Left lung (tissue), 10 donors: ENCODE data around the gene PTPN5. TPM values are rescaled to one million over a fixed set of nuclear protein-coding genes. Genes with fewer than 3 reads are reported as not detected.

Experiments used
- ATAC-seq: fragments of 200-7000 bp; cut with Tn5 transposase; one replicate; pipeline ENCODE4 v1.9.1; 2020; ENCODE audit warnings: moderate library complexity
- DNase-seq, 4 donors: peaks; one replicate each; pipeline ENCODE4 v3.0.0-alpha.2; 2013 to 2020
- H3K27ac ChIP-seq, 2 donors: fragments of 200-600 bp; sonication (generic) in 1 of 2; one replicate each; pipeline versions ENCODE4 v1.5.0 to v1.8.0; 2020 to 2021
- H3K27me3 ChIP-seq, 2 donors: fragments of 200-600 bp; sonication (generic) in 1 of 2; one replicate each; pipeline versions ENCODE4 v1.5.0 to v1.8.0; 2020 to 2021
- H3K36me3 ChIP-seq, 2 donors: fragments of 200-600 bp; sonication (generic) in 1 of 2; one replicate each; pipeline versions ENCODE4 v1.5.0 to v1.8.0; 2020 to 2021
- H3K4me1 ChIP-seq, 2 donors: fragments of 200-600 bp; one replicate each; pipeline ENCODE4 v1.8.0; 2021
- H3K4me3 ChIP-seq, 2 donors: fragments of 200-600 bp; sonication (generic) in 1 of 2; one replicate each; pipeline versions ENCODE4 v1.5.0 to v1.8.0; 2020 to 2021; ENCODE audit warnings: mild to moderate bottlenecking in 1 of 2
- H3K9me3 ChIP-seq, 2 donors: fragments of 200-600 bp; sonication (generic) in 1 of 2; one replicate each; pipeline versions ENCODE4 v1.5.0 to v1.8.0; 2020 to 2021
- intact Hi-C, 2 donors: fragments of 100-400 bp; cut with DNase I; formaldehyde crosslinking; loops; one replicate each; pipeline versions ENCODE4 v1.11.2 to v1.14.2; 2022
- polyA plus RNA-seq, 6 donors: library from polyadenylated mRNA; unstranded; fragments of 120-200 nt; gene quantifications; one replicate each; pipeline ENCODE4 v1.2.1, GENCODE V29; 2013; ENCODE audit not compliant: insufficient read length in 6 of 6
- total RNA-seq, 2 donors: library from RNA; stranded (reverse); fragmentation: NEBNext Ultra II Directional; extraction: Animal tissue kit (Norgen Biotek cat#: 25700); gene quantifications; one replicate each; pipeline ENCODE4 v1.2.1, GENCODE V29; 2021
- TF ChIP-seq, protein P1 (sequence below), 2 donors: fragments of 200-600 bp; sonication (generic) in 1 of 2; IDR thresholded peaks; one replicate each; pipeline versions ENCODE4 v1.5.0 to v1.8.0; 2021; ENCODE audit warnings: antibody characterized with exemption in 2 of 2
- donor health status: DM: no; HTN: yes; CAD: no.
- donor health status: DM: no; HTN: no; CAD: no.

The PTPN5 gene
- total and polyA plus RNA-seq, 8 donors = 0.13 to 1.4 (median 0.83) TPM; not detected in 1

GRCh38 chr11:18733202-18733601 is 58.4 kb downstream of the PTPN5 start:
- Histone ChIP-seq H3K27me3 (no peaks in the 10 kb centered on the region), H3K9me3 (no peaks in the 10 kb centered on the region), H3K27ac (no peak overlapping the region), H3K36me3 (no peaks in the 10 kb centered on the region), H3K4me1 (no peaks in the 10 kb centered on the region), H3K4me3 (no peak overlapping the region)
- ATAC-seq (no peak), DNase-seq (no peak)
- TF ChIP-seq, protein P1, sequence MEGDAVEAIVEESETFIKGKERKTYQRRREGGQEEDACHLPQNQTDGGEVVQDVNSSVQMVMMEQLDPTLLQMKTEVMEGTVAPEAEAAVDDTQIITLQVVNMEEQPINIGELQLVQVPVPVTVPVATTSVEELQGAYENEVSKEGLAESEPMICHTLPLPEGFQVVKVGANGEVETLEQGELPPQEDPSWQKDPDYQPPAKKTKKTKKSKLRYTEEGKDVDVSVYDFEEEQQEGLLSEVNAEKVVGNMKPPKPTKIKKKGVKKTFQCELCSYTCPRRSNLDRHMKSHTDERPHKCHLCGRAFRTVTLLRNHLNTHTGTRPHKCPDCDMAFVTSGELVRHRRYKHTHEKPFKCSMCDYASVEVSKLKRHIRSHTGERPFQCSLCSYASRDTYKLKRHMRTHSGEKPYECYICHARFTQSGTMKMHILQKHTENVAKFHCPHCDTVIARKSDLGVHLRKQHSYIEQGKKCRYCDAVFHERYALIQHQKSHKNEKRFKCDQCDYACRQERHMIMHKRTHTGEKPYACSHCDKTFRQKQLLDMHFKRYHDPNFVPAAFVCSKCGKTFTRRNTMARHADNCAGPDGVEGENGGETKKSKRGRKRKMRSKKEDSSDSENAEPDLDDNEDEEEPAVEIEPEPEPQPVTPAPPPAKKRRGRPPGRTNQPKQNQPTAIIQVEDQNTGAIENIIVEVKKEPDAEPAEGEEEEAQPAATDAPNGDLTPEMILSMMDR (IDR thresholded peaks at IDR 0.05) = no peak
- intact Hi-C loops = no loop called here

DNA sequence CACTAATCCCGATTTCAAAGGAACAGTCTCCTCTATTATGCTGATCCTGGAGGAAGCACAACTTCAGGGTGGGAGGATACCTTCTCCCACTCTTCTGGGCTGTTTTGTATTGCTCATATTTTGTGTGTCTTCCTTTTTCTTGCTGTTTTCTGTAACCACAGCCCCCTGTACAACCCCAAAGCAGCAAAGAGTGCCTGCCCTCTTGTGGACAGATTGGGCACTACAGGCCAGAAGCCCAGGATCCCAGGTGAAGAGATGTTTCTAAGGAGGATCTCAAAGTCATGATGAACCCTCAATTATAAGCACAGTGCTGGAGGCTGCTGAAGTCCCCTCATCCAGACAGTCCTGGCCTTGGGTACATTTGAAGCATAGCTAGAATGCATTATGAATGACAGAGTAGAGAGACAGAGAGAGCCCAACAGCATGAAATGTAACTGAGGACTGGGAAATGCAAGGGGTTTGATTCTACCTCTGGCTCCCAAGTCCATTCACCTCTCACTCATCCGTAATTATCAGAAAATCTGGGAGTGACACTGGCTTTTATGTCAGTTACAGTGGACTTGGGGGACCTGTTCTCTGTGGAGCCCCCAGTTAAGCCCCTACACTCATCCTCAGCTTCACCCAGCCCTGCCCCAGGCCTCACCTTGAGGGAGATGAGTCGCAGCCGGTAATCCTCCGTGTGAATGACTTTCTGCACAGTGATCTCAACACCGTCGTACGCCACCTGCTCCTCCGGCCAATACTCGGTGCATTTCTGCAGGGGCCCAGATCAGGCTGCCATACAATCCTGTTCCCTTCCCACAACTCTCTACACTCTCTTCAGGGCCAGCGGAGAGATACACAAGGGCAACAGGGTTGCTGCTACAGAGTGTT is 59.4 kb downstream of the PTPN5 start:
- TF ChIP-seq, protein P1 (IDR thresholded peaks at IDR 0.05) = peak; percentile 94 to 97
- DNase-seq = peak in 2 of 4 donors; percentile 31 to 60
- Histone ChIP-seq H3K4me3 (no peak overlapping the region), H3K27me3 (no peaks in the 10 kb centered on the region), H3K27ac (no peak overlapping the region), H3K4me1 (no peaks in the 10 kb centered on the region), H3K9me3 (no peaks in the 10 kb centered on the region), H3K36me3 (no peaks in the 10 kb centered on the region)
- peak; percentile 84 for ATAC-seq
- intact Hi-C loops = no loop called here

GRCh38 chr11:18731441-18731840 is 60.2 kb downstream of the PTPN5 start:
- ATAC-seq = no peak
- H3K36me3 ChIP-seq = no peaks in the 10 kb centered on the region
- no peaks in the 10 kb centered on the region for H3K27me3 ChIP-seq
- H3K27ac ChIP-seq = no peak overlapping the region
- intact Hi-C loops = no loop called here
- H3K4me1 ChIP-seq = no peaks in the 10 kb centered on the region
- H3K9me3 ChIP-seq = no peaks in the 10 kb centered on the region
- DNase-seq = no peak
- H3K4me3 ChIP-seq = no peak overlapping the region
- TF ChIP-seq, protein P1 (IDR thresholded peaks at IDR 0.05) = no peak

GRCh38 chr11:18730020-18730419 is 61.6 kb downstream of the PTPN5 start:
- H3K27me3 ChIP-seq = no peaks in the 10 kb centered on the region
- intact Hi-C loops = no loop called here
- H3K9me3 ChIP-seq = no peaks in the 10 kb centered on the region
- H3K4me1 ChIP-seq = no peaks in the 10 kb centered on the region
- no peak overlapping the region for H3K4me3 ChIP-seq
- ATAC-seq = no peak
- no peaks in the 10 kb centered on the region for H3K36me3 ChIP-seq
- H3K27ac ChIP-seq = no peak overlapping the region
- no peak for DNase-seq
- TF ChIP-seq, protein P1 (IDR thresholded peaks at IDR 0.05) = no peak

DNA sequence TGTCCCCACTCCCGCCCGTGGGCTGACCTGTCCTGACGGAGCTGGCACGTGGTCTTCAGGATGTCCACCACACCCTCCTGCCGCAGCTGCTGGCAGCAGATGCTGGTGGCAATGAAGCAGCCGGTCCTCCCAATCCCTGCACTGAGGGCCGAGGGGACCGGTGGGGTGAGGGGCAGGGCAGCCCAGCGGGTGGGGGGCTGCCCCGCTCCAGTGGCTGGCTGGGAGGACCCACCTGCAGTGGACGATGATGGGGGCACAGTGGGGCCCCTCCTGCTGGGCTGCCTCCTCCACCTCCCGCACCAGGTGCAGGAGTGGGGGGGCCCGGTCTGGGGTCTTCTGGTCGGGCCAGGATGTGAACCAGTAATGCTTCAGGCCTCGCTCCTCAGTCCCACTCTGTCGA is 62.2 kb downstream of the PTPN5 start:
- ATAC-seq = no peak
- no peaks in the 10 kb centered on the region for H3K36me3 ChIP-seq
- no peaks in the 10 kb centered on the region for H3K4me1 ChIP-seq
- TF ChIP-seq, protein P1 (IDR thresholded peaks at IDR 0.05) = no peak
- intact Hi-C loops = no loop called here
- no peak overlapping the region for H3K4me3 ChIP-seq
- no peak for DNase-seq
- H3K27me3 ChIP-seq = no peaks in the 10 kb centered on the region
- no peak overlapping the region for H3K27ac ChIP-seq
- no peaks in the 10 kb centered on the region for H3K9me3 ChIP-seq
